ENCODE measurements around the gene CDK18. TPM values are rescaled to one million over a fixed set of nuclear protein-coding genes. Genes with fewer than 3 reads are reported as not detected.

The CDK18 gene
- total RNA-seq, 4 donors from 2014 or later: 4.8 to 12.9 (median 9.9) TPM

- no peak for DNase-seq (ENCODE audit: extremely low spot score)
- H3K4me1 ChIP-seq: peaks cover 21 to 39% (median 34%) of the 10 kb centered on the region in 4 donors
- WGBS: 85% methylated on average over 3 of the region's 3 CpGs
- H3K4me3 ChIP-seq: no peak overlapping the region
- H3K27me3 ChIP-seq: peaks cover 0 to 13% (median 0%) of the 10 kb centered on the region in 4 donors
- intact Hi-C loops (cut with DNase I): no loop called here
- no peak overlapping the region for H3K27ac ChIP-seq (replicated peaks in 1 of 4)
- no peaks in the 10 kb centered on the region for H3K36me3 ChIP-seq
- TF ChIP-seq CTCF (IDR thresholded peaks at IDR 0.05) (no peak), POLR2A (IDR thresholded peaks at IDR 0.05; ENCODE audit: low read depth) (no peak), EP300 (IDR thresholded peaks at IDR 0.05) (no peak), POLR2AphosphoS5 (IDR thresholded peaks at IDR 0.05) (no peak)
- no peaks in the 10 kb centered on the region for H3K9me3 ChIP-seq
These were observed 1.5 kb upstream of the CDK18 start for GRCh38 chr1:205502992-205503391.

GRCh38 chr1:205505076-205505729 lies 734 bp downstream of the CDK18 start:
- TF ChIP-seq EP300 (IDR thresholded peaks at IDR 0.05): no peak
- TF ChIP-seq CTCF (IDR thresholded peaks at IDR 0.05): peak in 1 of 3 experiments; percentile 9
- intact Hi-C loops (cut with DNase I): no loop called here
- Histone ChIP-seq H3K36me3 (no peaks in the 10 kb centered on the region), H3K4me1 (peaks cover 22 to 42% (median 36%) of the 10 kb centered on the region in 4 donors), H3K4me3 (peak overlapping the region; percentile 64 to 71 (median 69)), H3K9me3 (no peaks in the 10 kb centered on the region), H3K27ac (replicated peaks in 1 of 4) (peak overlapping the region; percentile 36 to 72 (median 58)), H3K27me3 (peaks cover 0 to 13% (median 0%) of the 10 kb centered on the region in 4 donors)
- WGBS: 16% methylated on average over 16 of the region's 18 CpGs
- no peak for DNase-seq (ENCODE audit: extremely low spot score)

GRCh38 chr1:205505791-205506190 lies 1.3 kb downstream of the CDK18 start:
- intact Hi-C loops (cut with DNase I): no loop called here
- Histone ChIP-seq H3K27me3 (peaks cover 0 to 13% (median 0%) of the 10 kb centered on the region in 4 donors), H3K4me3 (peak overlapping the region; percentile 64 to 71 (median 69)), H3K4me1 (peaks cover 23 to 42% (median 36%) of the 10 kb centered on the region in 4 donors), H3K36me3 (no peaks in the 10 kb centered on the region), H3K27ac (replicated peaks in 1 of 4) (peak overlapping the region; percentile 36 to 72 (median 58)), H3K9me3 (no peaks in the 10 kb centered on the region)
- WGBS: 30% methylated on average over 7 of the region's 15 CpGs
- TF ChIP-seq EP300 (IDR thresholded peaks at IDR 0.05) (no peak), POLR2AphosphoS5 (IDR thresholded peaks at IDR 0.05) (peak; percentile 18 to 67), CTCF (IDR thresholded peaks at IDR 0.05) (no peak), POLR2A (IDR thresholded peaks at IDR 0.05; ENCODE audit: low read depth) (no peak)
- DNase-seq (ENCODE audit: extremely low spot score): no peak

GRCh38 chr1:205506409-205507200 lies 2.1 kb downstream of the CDK18 start:
- H3K36me3 ChIP-seq: no peaks in the 10 kb centered on the region
- peaks cover 0 to 13% (median 0%) of the 10 kb centered on the region in 4 donors for H3K27me3 ChIP-seq
- WGBS: 94% methylated on average over 15 of the region's 17 CpGs
- H3K4me3 ChIP-seq: peak overlapping the region in 1 of 4 donors; percentile 67
- no peak for DNase-seq (ENCODE audit: extremely low spot score)
- peaks cover 22 to 39% (median 33%) of the 10 kb centered on the region in 4 donors for H3K4me1 ChIP-seq
- intact Hi-C loops (cut with DNase I): no loop called here
- peak overlapping the region; percentile 36 to 72 (median 58) for H3K27ac ChIP-seq (replicated peaks in 1 of 4)
- no peak for TF ChIP-seq CTCF (IDR thresholded peaks at IDR 0.05)
- no peak for TF ChIP-seq POLR2AphosphoS5 (IDR thresholded peaks at IDR 0.05)
- no peak for TF ChIP-seq POLR2A (IDR thresholded peaks at IDR 0.05; ENCODE audit: low read depth)
- TF ChIP-seq EP300 (IDR thresholded peaks at IDR 0.05): no peak
- H3K9me3 ChIP-seq: no peaks in the 10 kb centered on the region
